A549 (cell line): ENCODE results near the gene USP2. TPM values are rescaled to one million over a fixed set of nuclear protein-coding genes. Genes with fewer than 3 reads are reported as not detected.

Experiments used
- ATAC-seq, 2 experiments: fragments of 200-7000 bp in 1 of 2; fragments of >200 bp in 1 of 2; cut with Nextera tagmentation in 1 of 2; cut with Tn5 transposase in 1 of 2; 3 replicates each; pipeline versions ENCODE4 v1.8.0 to v1.9.1; 2018 to 2020; ENCODE audit warnings: mild to moderate bottlenecking in 1 of 2, moderate library complexity in 1 of 2
- CTCF ChIA-PET: fragments of 300-600 bp; sonication (Branson Sonifier 250); formaldehyde crosslinking; extraction: SDS; loops from one replicate; lab custom pipeline; 2021; ENCODE audit warnings: antibody characterized with exemption, inconsistent platforms; lab: Yijun Ruan, JAX
- POLR2A ChIA-PET: fragments of 350-600 bp; formaldehyde crosslinking; extraction: SDS; loops from one replicate; lab custom pipeline; 2021; ENCODE audit warnings: antibody characterized with exemption, inconsistent platforms; lab: Yijun Ruan, JAX
- DNase-seq, 2 experiments: peaks; one replicate each; pipeline versions ENCODE4 v3.0.0 to v3.0.0-alpha.2; 2011 to 2016; ENCODE audit warnings: low read depth in 1 of 2, low spot score in 1 of 2
- FAIRE-seq: peaks from 2 replicates; lab custom pipeline; 2011; peaks lifted over from hg19 to GRCh38; lab: Jason Lieb, UNC
- H3K27ac ChIP-seq, 2 experiments: fragments of >200 bp; sonication (Bioruptor Twin); formaldehyde crosslinking; 3 replicates each; pipeline ENCODE4 v1.5.1; 2016 to 2017
- H3K4me1 ChIP-seq: fragments of >200 bp; sonication (Bioruptor Twin); formaldehyde crosslinking; 3 replicates; pipeline ENCODE4 v1.6.1; 2016
- H3K4me2 ChIP-seq: fragments of >200 bp; sonication (Bioruptor Twin); formaldehyde crosslinking; 3 replicates; pipeline ENCODE4 v1.6.1; 2016
- H3K4me3 ChIP-seq: fragments of >200 bp; sonication (Bioruptor Twin); formaldehyde crosslinking; 3 replicates; pipeline ENCODE4 v1.5.1; 2016
- H3K9me3 ChIP-seq: fragments of >200 bp; sonication (Bioruptor Twin); formaldehyde crosslinking; 3 replicates; pipeline ENCODE4 v1.6.1; 2016
- BHLHE40 ChIP-seq: IDR thresholded peaks from 2 replicates; pipeline ENCODE4 v1.6.1; 2012; ENCODE audit warnings: low read depth, low read length, inconsistent platforms
- CBX8 ChIP-seq: fragments of 200-600 bp; sonication (generic); IDR thresholded peaks from 2 replicates; pipeline ENCODE4 v1.6.1; 2016
- CEBPB ChIP-seq, 2 experiments: fragments of >200 bp in 1 of 2; sonication (Bioruptor Twin) in 1 of 2; formaldehyde crosslinking in 1 of 2; IDR thresholded peaks; 2 replicates each; pipeline ENCODE4 v1.6.1; 2012 to 2016
- EHMT2 ChIP-seq: fragments of 200-600 bp; sonication (generic); IDR thresholded peaks from 2 replicates; pipeline ENCODE4 v1.6.1; 2016; ENCODE audit warnings: antibody characterized with exemption, low read depth, mild to moderate bottlenecking, moderate library complexity
- ESRRA ChIP-seq: fragments of 150-350 bp; IDR thresholded peaks from 2 replicates; pipeline ENCODE4 v1.6.1; 2014; ENCODE audit warnings: mild to moderate bottlenecking, low read length, borderline replicate concordance
- FOSB ChIP-seq: fragments of 250-450 bp; sonication (Bioruptor Pico); IDR thresholded peaks from 2 replicates; pipeline ENCODE4 v1.5.0; 2020; ENCODE audit warnings: mild to moderate bottlenecking, moderate library complexity
- FOSL2 ChIP-seq, 2 experiments: fragments of 450-650 bp in 1 of 2; fragments of >200 bp in 1 of 2; sonication (Bioruptor Twin) in 1 of 2; formaldehyde crosslinking; IDR thresholded peaks; 2 replicates each; pipeline versions ENCODE4 v1.5.0 to v1.6.1; 2016 to 2020; ENCODE audit warnings: mild to moderate bottlenecking in 1 of 2, moderate library complexity in 1 of 2
- FOXS1 ChIP-seq: fragments of 250-450 bp; sonication (Bioruptor Pico); IDR thresholded peaks from 2 replicates; pipeline ENCODE4 v1.5.0; 2020; ENCODE audit warnings: mild to moderate bottlenecking, moderate library complexity
- HDAC2 ChIP-seq: fragments of 200-600 bp; sonication (generic); IDR thresholded peaks from 2 replicates; pipeline ENCODE4 v1.6.1; 2016
- JUN ChIP-seq, 2 experiments: fragments of >200 bp; sonication (Bioruptor Twin); formaldehyde crosslinking; IDR thresholded peaks; 2 replicates in 1 of 2; 3 replicates in 1 of 2; pipeline ENCODE4 v1.6.1; 2016 to 2017
- JUNB ChIP-seq: fragments of >200 bp; sonication (Bioruptor Twin); formaldehyde crosslinking; IDR thresholded peaks from 2 replicates; pipeline ENCODE4 v1.6.1; 2016
- KDM5A ChIP-seq: fragments of 200-600 bp; sonication (generic); IDR thresholded peaks from 2 replicates; pipeline ENCODE4 v1.6.1; 2016; ENCODE audit warnings: antibody characterized with exemption, mild to moderate bottlenecking
- NPAS2 ChIP-seq: fragments of 250-450 bp; sonication (Bioruptor Pico); IDR thresholded peaks from 2 replicates; pipeline ENCODE4 v1.8.0; 2022; ENCODE audit warnings: mild to moderate bottlenecking, moderate library complexity, borderline replicate concordance
- POLR2A ChIP-seq: IDR thresholded peaks from 2 replicates; pipeline ENCODE4 v1.6.1; 2012; ENCODE audit warnings: mild to moderate bottlenecking, low read length
- RAD21 ChIP-seq, 2 experiments: fragments of >200 bp in 1 of 2; sonication (Bioruptor Twin) in 1 of 2; formaldehyde crosslinking in 1 of 2; IDR thresholded peaks in 1 of 2; conservative IDR thresholded peaks in 1 of 2; 2 replicates in 1 of 2; 3 replicates in 1 of 2; pipeline ENCODE4 v1.6.1; 2012 to 2018; ENCODE audit warnings: inconsistent platforms in 1 of 2
- RARB ChIP-seq: fragments of 250-450 bp; sonication (Bioruptor Pico); IDR thresholded peaks from 2 replicates; pipeline ENCODE4 v1.8.0; 2021; ENCODE audit warnings: mild to moderate bottlenecking, moderate library complexity
- RCOR1 ChIP-seq: fragments of 150-350 bp; IDR thresholded peaks from 2 replicates; pipeline ENCODE4 v1.6.1; 2014; ENCODE audit warnings: antibody characterized with exemption, low read length, low read depth
- RFX5 ChIP-seq: fragments of 450-650 bp; IDR thresholded peaks from 2 replicates; pipeline ENCODE4 v1.7.1; 2014; ENCODE audit warnings: antibody characterized with exemption, mild to moderate bottlenecking, moderate library complexity
- SMC3 ChIP-seq: fragments of >200 bp; sonication (Bioruptor Twin); formaldehyde crosslinking; IDR thresholded peaks from 3 replicates; pipeline ENCODE4 v1.6.1; 2018; ENCODE audit warnings: inconsistent platforms
- TFCP2L1 ChIP-seq: fragments of 250-450 bp; sonication (Bioruptor Pico); IDR thresholded peaks from 2 replicates; pipeline ENCODE4 v1.5.0; 2021; ENCODE audit warnings: mild to moderate bottlenecking
- TP53 ChIP-seq: fragments of 250-450 bp; sonication (Bioruptor Pico); IDR thresholded peaks from 2 replicates; pipeline ENCODE4 v1.5.0; 2021; ENCODE audit warnings: mild to moderate bottlenecking, moderate library complexity
- ZC3H11A ChIP-seq: fragments of 450-650 bp; IDR thresholded peaks from 2 replicates; pipeline ENCODE4 v1.6.1; 2014; ENCODE audit warnings: antibody characterized with exemption, mild to moderate bottlenecking
- ZSCAN20 ChIP-seq: fragments of 250-450 bp; sonication (Bioruptor Pico); IDR thresholded peaks from 2 replicates; pipeline ENCODE4 v1.8.0; 2022; ENCODE audit warnings: mild to moderate bottlenecking, moderate library complexity
- polyA plus RNA-seq, 4 experiments: library from polyadenylated mRNA; depleted of rRNA in 3 of 4; stranded (reverse); fragments of >200 nt; fragmentation: RNase III in 1 of 4; extraction: RNeasy Plus Mini Kit Qiagen cat#74134 plus additional on column Dnase treatment in 1 of 4; gene quantifications; 2 replicates in 3 of 4; 3 replicates in 1 of 4; pipeline ENCODE4 v1.2.3, GENCODE V29; 2011 to 2017
- TF ChIP-seq, protein P1 (sequence below): fragments of 250-450 bp; sonication (Bioruptor Pico); IDR thresholded peaks from 2 replicates; pipeline ENCODE4 v1.5.0; 2020; ENCODE audit warnings: low read depth, mild to moderate bottlenecking, moderate library complexity
- TF ChIP-seq, protein P2 (sequence below): IDR thresholded peaks from 2 replicates; pipeline ENCODE4 v1.6.1; 2012
- TF ChIP-seq, protein P3 (sequence below): IDR thresholded peaks from 2 replicates; pipeline ENCODE4 v1.6.1; 2012
- TF ChIP-seq, protein P4 (sequence below): fragments of 450-650 bp; IDR thresholded peaks from 2 replicates; pipeline ENCODE4 v1.6.1; 2014; ENCODE audit warnings: antibody characterized with exemption

USP2 gene
- polyA plus RNA-seq, 2 of the 4 experiments (the other 2 are of a cell fraction) = 0.30 to 0.48 TPM

DNA sequence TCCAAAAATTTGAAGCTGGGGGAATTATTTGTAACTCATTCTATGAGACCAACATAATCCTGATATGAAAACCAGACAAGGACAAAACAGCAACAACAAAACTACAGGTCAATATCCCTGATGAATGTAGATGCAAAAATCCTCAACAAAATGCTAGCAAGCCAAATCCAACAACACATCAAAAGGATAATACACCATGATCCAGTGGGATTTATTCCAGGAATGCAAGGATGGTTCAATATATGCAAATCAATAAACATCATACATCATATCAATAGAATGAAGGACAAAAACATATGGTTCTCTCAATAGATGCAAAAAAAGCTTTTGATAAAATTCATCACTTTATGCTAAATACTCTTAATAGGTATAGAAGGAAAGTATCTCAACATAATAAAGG is 19.4 kb upstream of the USP2 start:
- peaks cover 7% of the 10 kb centered on the region; the same call in 2 of the 3 replicates for H3K9me3 ChIP-seq
- no peak for DNase-seq
- no peak overlapping the region for H3K4me3 ChIP-seq
- H3K4me1 ChIP-seq = no peaks in the 10 kb centered on the region
- no peak overlapping the region for H3K27ac ChIP-seq
- TF ChIP-seq SMC3 (no peak), CBX8 (no peak), RFX5 (no peak), POLR2A (no peak), FOSB (CRISPR knock-in tag) (no peak), RCOR1 (no peak), RARB (CRISPR knock-in tag) (no peak), JUN (IDR thresholded peaks at IDR 0.05) (no peak), RAD21 (conservative IDR thresholded peaks at IDR 0.05 in 1 of 2, IDR thresholded peaks at IDR 0.05 in 1 of 2) (no peak), EHMT2 (no peak), TP53 (CRISPR knock-in tag) (no peak), FOXS1 (no peak), ESRRA (no peak)
- TF ChIP-seq, protein P1, sequence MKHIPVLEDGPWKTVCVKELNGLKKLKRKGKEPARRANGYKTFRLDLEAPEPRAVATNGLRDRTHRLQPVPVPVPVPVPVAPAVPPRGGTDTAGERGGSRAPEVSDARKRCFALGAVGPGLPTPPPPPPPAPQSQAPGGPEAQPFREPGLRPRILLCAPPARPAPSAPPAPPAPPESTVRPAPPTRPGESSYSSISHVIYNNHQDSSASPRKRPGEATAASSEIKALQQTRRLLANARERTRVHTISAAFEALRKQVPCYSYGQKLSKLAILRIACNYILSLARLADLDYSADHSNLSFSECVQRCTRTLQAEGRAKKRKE (CRISPR knock-in tag) = no peak
- TF ChIP-seq, all 56 proteins: peak for 0
- POLR2A ChIA-PET = no interaction called here
- no peak for ATAC-seq
- CTCF ChIA-PET = interaction anchor here (0.9 to 1.3 kb wide), 2 partner anchors 20 to 45 kb away, joined by 3 read pairs; no protein-coding TSS in a partner anchor
- no peak overlapping the region for H3K4me2 ChIP-seq
- FAIRE-seq = no peak

DNA sequence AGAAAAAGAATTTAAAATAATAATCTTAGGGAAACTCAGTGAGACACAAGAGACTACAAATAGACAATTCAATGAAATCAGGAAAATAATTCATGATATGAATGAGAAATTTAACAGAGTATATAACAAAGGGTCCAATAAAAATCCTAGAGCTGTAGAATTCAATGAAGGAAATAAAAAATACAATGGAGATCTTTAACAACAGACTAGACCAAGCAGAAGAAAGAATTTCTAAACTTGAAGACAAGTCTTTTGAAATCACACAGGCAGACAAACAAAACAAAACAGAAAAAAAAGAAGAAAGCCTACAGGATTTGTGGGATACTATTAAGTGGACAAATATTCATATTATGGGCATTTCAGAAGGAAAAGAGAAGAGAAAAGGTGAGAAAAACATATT is 16.2 kb upstream of the USP2 start:
- FAIRE-seq (no peak), DNase-seq (no peak), ATAC-seq (no peak)
- Histone ChIP-seq H3K27ac (no peak overlapping the region), H3K4me3 (no peak overlapping the region), H3K4me1 (no peaks in the 10 kb centered on the region), H3K4me2 (no peak overlapping the region), H3K9me3 (peaks cover 7% of the 10 kb centered on the region; the same call in 2 of the 3 replicates)
- ChIA-PET POLR2A (no interaction called here), CTCF (interaction anchor here (1.2 to 2.1 kb wide), 4 partner anchors 12 to 77 kb away, joined by 3 to 9 read pairs (median 4); no protein-coding TSS in a partner anchor)
- no peak for TF ChIP-seq RARB (CRISPR knock-in tag)
- no peak for TF ChIP-seq HDAC2
- no peak for TF ChIP-seq FOSL2 (IDR thresholded peaks at IDR 0.05)
- no peak for TF ChIP-seq FOSL2 (CRISPR knock-in tag; IDR thresholded peaks at IDR 0.05)
- TF ChIP-seq ZSCAN20 (CRISPR knock-in tag) = no peak
- no peak for TF ChIP-seq BHLHE40
- no peak for TF ChIP-seq POLR2A
- no peak for TF ChIP-seq KDM5A
- TF ChIP-seq, protein P2, sequence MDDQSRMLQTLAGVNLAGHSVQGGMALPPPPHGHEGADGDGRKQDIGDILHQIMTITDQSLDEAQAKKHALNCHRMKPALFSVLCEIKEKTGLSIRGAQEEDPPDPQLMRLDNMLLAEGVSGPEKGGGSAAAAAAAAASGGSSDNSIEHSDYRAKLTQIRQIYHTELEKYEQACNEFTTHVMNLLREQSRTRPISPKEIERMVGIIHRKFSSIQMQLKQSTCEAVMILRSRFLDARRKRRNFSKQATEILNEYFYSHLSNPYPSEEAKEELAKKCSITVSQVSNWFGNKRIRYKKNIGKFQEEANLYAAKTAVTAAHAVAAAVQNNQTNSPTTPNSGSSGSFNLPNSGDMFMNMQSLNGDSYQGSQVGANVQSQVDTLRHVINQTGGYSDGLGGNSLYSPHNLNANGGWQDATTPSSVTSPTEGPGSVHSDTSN = no peak
- TF ChIP-seq, protein P1 (CRISPR knock-in tag) = no peak
- TF ChIP-seq FOSB (CRISPR knock-in tag) = no peak
- TF ChIP-seq TFCP2L1 = no peak
- TF ChIP-seq JUNB = no peak
- TF ChIP-seq, protein P3, sequence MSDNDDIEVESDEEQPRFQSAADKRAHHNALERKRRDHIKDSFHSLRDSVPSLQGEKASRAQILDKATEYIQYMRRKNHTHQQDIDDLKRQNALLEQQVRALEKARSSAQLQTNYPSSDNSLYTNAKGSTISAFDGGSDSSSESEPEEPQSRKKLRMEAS = no peak
- TF ChIP-seq, protein P4, sequence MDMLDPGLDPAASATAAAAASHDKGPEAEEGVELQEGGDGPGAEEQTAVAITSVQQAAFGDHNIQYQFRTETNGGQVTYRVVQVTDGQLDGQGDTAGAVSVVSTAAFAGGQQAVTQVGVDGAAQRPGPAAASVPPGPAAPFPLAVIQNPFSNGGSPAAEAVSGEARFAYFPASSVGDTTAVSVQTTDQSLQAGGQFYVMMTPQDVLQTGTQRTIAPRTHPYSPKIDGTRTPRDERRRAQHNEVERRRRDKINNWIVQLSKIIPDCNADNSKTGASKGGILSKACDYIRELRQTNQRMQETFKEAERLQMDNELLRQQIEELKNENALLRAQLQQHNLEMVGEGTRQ = no peak
- TF ChIP-seq RFX5 = no peak
- no peak for TF ChIP-seq NPAS2
- TF ChIP-seq ZC3H11A = no peak
- no peak for TF ChIP-seq CEBPB (IDR thresholded peaks at IDR 0.05)
